ENCODE data around the gene ASB2. TPM values are rescaled to one million over a fixed set of nuclear protein-coding genes. Genes with fewer than 3 reads are reported as not detected.

Gene ASB2
- total and polyA plus RNA-seq, 2 of the 8 experiments (the other 6 are each of a cell fraction or from before 2014, with no cell fraction given) = 1.0 to 2.1 TPM

DNA sequence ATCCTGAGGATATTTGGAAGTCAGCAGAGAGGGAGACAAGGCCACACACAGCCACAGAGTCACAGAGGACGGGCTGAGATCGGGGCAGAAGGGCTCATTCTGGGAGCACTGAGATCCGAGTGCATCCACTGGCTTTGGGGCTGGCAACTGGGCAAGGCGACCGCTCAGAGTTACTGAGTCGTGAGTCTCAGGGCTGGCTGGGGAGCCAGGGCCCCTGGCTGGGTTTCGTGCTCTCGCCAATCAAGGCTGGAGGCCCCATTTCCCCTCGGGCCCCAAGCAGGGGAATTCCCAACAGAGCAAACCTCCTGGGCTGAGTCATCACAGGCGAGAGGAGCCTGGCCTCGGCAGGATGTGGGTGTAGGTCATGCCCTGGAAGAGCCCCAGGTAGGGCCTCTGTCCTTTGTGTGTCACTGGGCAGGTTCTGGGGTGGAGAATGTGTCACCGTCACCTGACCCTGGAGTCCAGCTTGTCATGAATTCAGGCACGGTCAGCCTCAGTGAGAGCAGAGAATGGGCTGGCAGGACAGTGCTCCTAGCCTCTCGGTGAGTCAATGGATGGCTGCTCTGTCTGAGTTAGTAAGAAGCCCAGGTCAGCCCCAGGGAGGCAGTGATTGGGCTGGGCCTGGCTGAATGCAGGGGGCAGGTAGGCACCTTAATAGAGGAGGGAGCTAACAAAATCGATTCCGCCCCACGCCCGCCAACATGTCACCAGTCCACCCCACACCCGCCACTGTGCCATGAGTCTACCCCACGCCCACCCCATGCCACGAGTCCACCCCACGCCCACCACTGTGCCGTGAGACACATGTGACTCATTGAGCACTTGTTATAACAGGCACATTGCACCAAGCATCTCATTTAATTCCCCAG is 16.9 kb downstream of the ASB2 start:
- H4K20me1 ChIP-seq (replicated peaks in 1 of 2; ENCODE audit: control insufficient read depth in 1 of 2, insufficient read depth in 2 of 2, low read length in 2 of 2) = no peaks in the 10 kb centered on the region
- no peaks in the 10 kb centered on the region for H3K23me2 ChIP-seq (ENCODE audit: low read depth, low read length)
- 0 out of 7 replicates have a peak overlapping the region, but pooled peaks of 1 of the 4 experiments have one; percentile 1 for H3K9ac ChIP-seq (replicated peaks in 1 of 4; ENCODE audit: extremely low read depth in 1 of 4, low read depth in 3 of 4, low read length in 3 of 4)
- H2AK5ac ChIP-seq (ENCODE audit: low read depth, low read length) = no peak overlapping the region
- peak overlapping the region; percentile 54; the same call in 1 of the 2 replicates for H2BK5ac ChIP-seq (ENCODE audit: low read depth, low read length)
- H3K18ac ChIP-seq (ENCODE audit: extremely low read depth, low read length) = no peak overlapping the region
- H3K79me1 ChIP-seq (ENCODE audit: low read depth, low read length) = no peaks in the 10 kb centered on the region
- H3K4ac ChIP-seq (replicated peaks; ENCODE audit: insufficient read length, low read depth, low read length) = no peak overlapping the region
- DNase-seq (ENCODE audit: low read depth in 1 of 2, low spot score in 2 of 2) (peak in 1 of 2 experiments; percentile 61), FAIRE-seq (no peak)
- no peaks in the 10 kb centered on the region for H3K9me3 ChIP-seq (ENCODE audit: insufficient read depth in 2 of 2, low read depth in 1 of 2, low read length in 1 of 2)
- H3K4me1 ChIP-seq (replicated peaks in 1 of 4; ENCODE audit: control insufficient read depth in 3 of 4, insufficient read depth in 4 of 4, low read length in 3 of 4) = peaks cover 0 to 9% (median 7%) of the 10 kb centered on the region in 4 experiments; a peak in 5 of 7 replicates
- peak overlapping the region; percentile 34 for H4K91ac ChIP-seq (replicated peaks; ENCODE audit: insufficient read length, low read length)
- peak overlapping the region; percentile 80; the same call in 1 of the 2 replicates for H2BK12ac ChIP-seq (ENCODE audit: low read depth, low read length)
- H2BK15ac ChIP-seq (ENCODE audit: low read length) = no peak overlapping the region; the same call in 1 of the 2 replicates
- 76% methylated on average over 22 of the region's 23 CpGs; no CpG with 5 or more reads in 1 of the 2 experiments for WGBS, 2 experiments (ENCODE audit: extremely low coverage in 1 of 2, insufficient coverage in 1 of 2, insufficient read length in 1 of 2, insufficient replicate concordance in 2 of 2, low coverage in 1 of 2, low lambda C conversion rate in 2 of 2, missing lambda C conversion rate in 1 of 2)
- ChIA-PET CTCF (ENCODE audit: partially characterized antibody) (interaction anchor here (0.7 to 8.0 kb wide), 9 partner anchors 12 to 177 kb away, joined by 3 to 37 read pairs (median 4); no protein-coding TSS in a partner anchor), POLR2A (ENCODE audit: partially characterized antibody) (interaction anchor here (1.4 kb wide), 1 partner anchor 17 kb away, joined by 3 read pairs; no protein-coding TSS in a partner anchor)
- H3K79me2 ChIP-seq (ENCODE audit: control insufficient read depth in 1 of 2, insufficient read depth in 2 of 2, low read length in 2 of 2) = no peaks in the 10 kb centered on the region
- H3K4me3 ChIP-seq (ENCODE audit: extremely low read depth in 1 of 4, insufficient read depth in 2 of 4, low read depth in 3 of 4, low read length in 4 of 4) = no peak overlapping the region
- H3K23ac ChIP-seq (ENCODE audit: insufficient read length) = no peak overlapping the region
- no peak overlapping the region; the same call in 1 of the 2 replicates for H4K8ac ChIP-seq (ENCODE audit: extremely low read depth, insufficient read depth, low read length)
- H3K56ac ChIP-seq (replicated peaks; ENCODE audit: insufficient read length, low read depth, low read length) = no peak overlapping the region
- no peak overlapping the region; the same call in 1 of the 2 replicates for H3K27ac ChIP-seq (ENCODE audit: low read depth, low read length)
- H2BK20ac ChIP-seq (ENCODE audit: low read length) = peak overlapping the region; percentile 64; the same call in 1 of the 2 replicates
- H4K5ac ChIP-seq (ENCODE audit: insufficient read length, low read depth, low read length) = no peak overlapping the region
- H3K36me3 ChIP-seq (ENCODE audit: control insufficient read depth in 2 of 4, insufficient read depth in 4 of 4, low read length in 3 of 4) = no peaks in the 10 kb centered on the region
- H2BK120ac ChIP-seq (replicated peaks; ENCODE audit: low read depth, low read length) = no peak overlapping the region
- H3K14ac ChIP-seq (ENCODE audit: insufficient read length) = no peak overlapping the region
- peak overlapping the region in 1 of 2 experiments; percentile 26; a peak in 1 of 4 replicates for H3K4me2 ChIP-seq (ENCODE audit: insufficient read depth in 1 of 2, low read depth in 2 of 2, low read length in 2 of 2)
- peak overlapping the region; percentile 95 for H2AFZ ChIP-seq (ENCODE audit: low read length)
- peaks cover 0 to 1% (median 0%) of the 10 kb centered on the region in 4 experiments; a peak in 1 of 7 replicates for H3K27me3 ChIP-seq (replicated peaks in 1 of 4; ENCODE audit: control insufficient read depth in 3 of 4, extremely low read depth in 1 of 4, insufficient read depth in 3 of 4, low read length in 3 of 4)
- TF ChIP-seq EZH2 (IDR thresholded peaks at IDR 0.05; ENCODE audit: low read depth, low read length, severe bottlenecking) (no peak), CBX8 (IDR thresholded peaks at IDR 0.05; ENCODE audit: borderline replicate concordance, low read depth, low read length) (no peak), CHD1 (IDR thresholded peaks at IDR 0.05; ENCODE audit: low read depth, low read length) (no peak), SP4 (IDR thresholded peaks at IDR 0.05; ENCODE audit: low read length) (no peak), POU5F1 (IDR thresholded peaks at IDR 0.05; ENCODE audit: low read depth, low read length) (no peak), RBBP5 (IDR thresholded peaks at IDR 0.05; ENCODE audit: borderline replicate concordance, low read depth, low read length) (peak; percentile 59; the same call in 1 of the 2 replicates), TBP (IDR thresholded peaks at IDR 0.05; ENCODE audit: low read depth, low read length) (no peak), RNF2 (IDR thresholded peaks at IDR 0.05; ENCODE audit: borderline replicate concordance, low read depth, low read length, missing control alignments, poor library complexity, severe bottlenecking) (no peak), ASH2L (IDR thresholded peaks at IDR 0.05; ENCODE audit: low read length) (no peak), CBX5 (IDR thresholded peaks at IDR 0.05; ENCODE audit: low read depth, low read length) (no peak), JUN (IDR thresholded peaks at IDR 0.05; ENCODE audit: low read depth, low read length) (0 out of 2 replicates have a peak, but pooled peaks have one; percentile 21)
